OCI-LY1 (cell line): Measurements from ENCODE around the gene APLN.

ENCODE experiments used
- H2AFZ ChIP-seq: fragments of 200-600 bp; sonication (generic), shearing (Covaris generic); 2 replicates; pipeline ENCODE4 v1.6.0; 2014; ENCODE audit warnings: antibody characterized with exemption, mild to moderate bottlenecking, low read length
- H3F3A ChIP-seq: fragments of 200-600 bp; sonication (generic), shearing (Covaris generic); 2 replicates; pipeline ENCODE4 v1.6.0; 2014; ENCODE audit warnings: mild to moderate bottlenecking, antibody characterized with exemption, low read length, moderate library complexity; ENCODE audit not compliant: insufficient read depth
- H3K27ac ChIP-seq: fragments of 200-600 bp; sonication (generic); 2 replicates; pipeline ENCODE4 v1.5.1; 2014; ENCODE audit warnings: low read length, mixed run types, mild to moderate bottlenecking, low read depth; ENCODE audit not compliant: poor library complexity, severe bottlenecking
- H3K27me3 ChIP-seq: fragments of 200-600 bp; sonication (generic); 2 replicates; pipeline ENCODE4 v1.6.0; 2014; ENCODE audit warnings: antibody characterized with exemption, mild to moderate bottlenecking, low read length, moderate library complexity; ENCODE audit not compliant: insufficient read depth
- H3K36me3 ChIP-seq: fragments of 200-600 bp; sonication (generic); 2 replicates; pipeline ENCODE4 v1.6.1; 2014; ENCODE audit warnings: mild to moderate bottlenecking, antibody characterized with exemption, low read length, moderate library complexity, mixed read lengths; ENCODE audit not compliant: insufficient read depth
- H3K4me1 ChIP-seq: fragments of 200-600 bp; sonication (generic); 2 replicates; pipeline ENCODE4 v1.5.1; 2014; ENCODE audit warnings: mild to moderate bottlenecking, low read length, moderate library complexity; ENCODE audit not compliant: insufficient read depth, severe bottlenecking
- H3K4me2 ChIP-seq: fragments of 200-600 bp; sonication (generic), shearing (Covaris generic); 2 replicates; pipeline ENCODE4 v1.6.1; 2014; ENCODE audit warnings: low read length
- H3K4me3 ChIP-seq: fragments of 200-600 bp; sonication (generic); 2 replicates; pipeline ENCODE4 v1.5.1; 2014; ENCODE audit warnings: low read length, low read depth, mild to moderate bottlenecking, mixed read lengths; ENCODE audit not compliant: poor library complexity, severe bottlenecking
- H3K79me2 ChIP-seq: fragments of 200-600 bp; shearing (Covaris generic); 2 replicates; pipeline ENCODE4 v1.6.1; 2016; ENCODE audit warnings: mixed run types, low read length, mixed read lengths; ENCODE audit not compliant: insufficient read depth
- H3K9ac ChIP-seq: fragments of 200-600 bp; sonication (generic), shearing (Covaris generic); 2 replicates; pipeline ENCODE4 v1.6.1; 2014; ENCODE audit warnings: mild to moderate bottlenecking, low read length, mixed read lengths
- H3K9me2 ChIP-seq: fragments of 200-600 bp; sonication (generic), shearing (Covaris generic); 2 replicates; pipeline ENCODE4 v1.6.1; 2014; ENCODE audit warnings: low read depth, mild to moderate bottlenecking, low read length, mixed read lengths
- H3K9me3 ChIP-seq: fragments of 200-600 bp; shearing (Covaris generic); 2 replicates; pipeline ENCODE4 v1.6.1; 2014; ENCODE audit warnings: low read length, mixed read lengths
- H4K20me1 ChIP-seq: fragments of 200-600 bp; sonication (generic), shearing (Covaris generic); 2 replicates; pipeline ENCODE4 v1.6.0; 2016; ENCODE audit warnings: mild to moderate bottlenecking, low read length; ENCODE audit not compliant: insufficient read depth
- EZH2 ChIP-seq: fragments of 200-600 bp; sonication (generic), shearing (Covaris generic); IDR thresholded peaks from 2 replicates; pipeline ENCODE4 v1.8.0; 2017; ENCODE audit warnings: borderline replicate concordance, mixed run types, mild to moderate bottlenecking, antibody characterized with exemption, low read length, moderate library complexity, mixed read lengths
- TF ChIP-seq, protein P1 (sequence below): fragments of 200-600 bp; sonication (generic), shearing (Covaris generic); IDR thresholded peaks from 2 replicates; pipeline ENCODE4 v1.5.1; 2017; ENCODE audit warnings: mild to moderate bottlenecking, antibody characterized with exemption, low read length, moderate library complexity, mixed read lengths

Gene APLN

DNA sequence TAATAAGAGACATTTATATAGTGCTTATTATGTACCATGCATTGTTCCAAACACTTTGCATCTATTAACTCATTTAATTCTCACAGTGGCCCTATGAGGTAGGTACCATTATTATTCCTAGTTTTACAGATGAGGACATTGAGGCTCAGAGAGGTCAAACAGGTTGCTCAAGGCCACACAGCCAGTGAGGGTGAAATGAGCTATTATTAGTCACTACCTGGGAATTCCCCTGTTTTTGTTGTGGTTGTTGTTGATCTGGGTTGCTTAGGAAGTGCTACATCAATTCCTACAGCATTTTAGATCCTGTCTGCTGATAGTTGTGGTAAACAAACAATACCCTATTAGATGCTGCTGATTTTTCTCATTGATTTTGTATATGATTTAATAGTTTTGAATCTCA, 41.2 kb downstream of the APLN start:
- Histone ChIP-seq H3K4me1 (no peaks in the 10 kb centered on the region), H3K4me2 (no peak overlapping the region), H3K9me3 (no peaks in the 10 kb centered on the region), H2AFZ (no peak overlapping the region), H3K36me3 (no peaks in the 10 kb centered on the region), H3K27ac (no peak overlapping the region), H3K9ac (no peak overlapping the region), H3K79me2 (no peaks in the 10 kb centered on the region), H3K4me3 (no peak overlapping the region), H4K20me1 (no peaks in the 10 kb centered on the region), H3K9me2 (no peaks in the 10 kb centered on the region), H3F3A (no peaks in the 10 kb centered on the region), H3K27me3 (no peaks in the 10 kb centered on the region)
- no peak for TF ChIP-seq EZH2
- TF ChIP-seq, protein P1, sequence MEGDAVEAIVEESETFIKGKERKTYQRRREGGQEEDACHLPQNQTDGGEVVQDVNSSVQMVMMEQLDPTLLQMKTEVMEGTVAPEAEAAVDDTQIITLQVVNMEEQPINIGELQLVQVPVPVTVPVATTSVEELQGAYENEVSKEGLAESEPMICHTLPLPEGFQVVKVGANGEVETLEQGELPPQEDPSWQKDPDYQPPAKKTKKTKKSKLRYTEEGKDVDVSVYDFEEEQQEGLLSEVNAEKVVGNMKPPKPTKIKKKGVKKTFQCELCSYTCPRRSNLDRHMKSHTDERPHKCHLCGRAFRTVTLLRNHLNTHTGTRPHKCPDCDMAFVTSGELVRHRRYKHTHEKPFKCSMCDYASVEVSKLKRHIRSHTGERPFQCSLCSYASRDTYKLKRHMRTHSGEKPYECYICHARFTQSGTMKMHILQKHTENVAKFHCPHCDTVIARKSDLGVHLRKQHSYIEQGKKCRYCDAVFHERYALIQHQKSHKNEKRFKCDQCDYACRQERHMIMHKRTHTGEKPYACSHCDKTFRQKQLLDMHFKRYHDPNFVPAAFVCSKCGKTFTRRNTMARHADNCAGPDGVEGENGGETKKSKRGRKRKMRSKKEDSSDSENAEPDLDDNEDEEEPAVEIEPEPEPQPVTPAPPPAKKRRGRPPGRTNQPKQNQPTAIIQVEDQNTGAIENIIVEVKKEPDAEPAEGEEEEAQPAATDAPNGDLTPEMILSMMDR = no peak

DNA sequence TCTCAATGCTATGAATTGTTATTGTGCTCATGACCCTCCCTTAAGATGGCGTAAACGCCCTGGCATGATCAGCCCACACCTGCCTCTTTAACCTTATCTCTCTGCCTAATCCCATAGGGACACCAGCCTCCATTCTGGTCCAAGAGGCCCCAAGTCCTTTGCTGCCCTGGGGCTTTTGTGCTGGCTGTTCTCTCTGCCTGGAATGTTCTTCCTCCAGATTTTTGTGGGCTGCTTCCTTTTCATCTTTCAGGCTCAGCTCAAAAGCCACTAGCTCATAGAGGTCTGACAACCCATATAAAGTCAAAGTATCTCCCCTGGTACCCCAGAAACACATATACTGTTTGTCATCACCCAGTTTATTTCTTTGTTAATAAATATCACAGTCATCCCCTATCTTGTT, 42.4 kb downstream of the APLN start:
- Histone ChIP-seq H4K20me1 (no peaks in the 10 kb centered on the region), H3K4me3 (no peak overlapping the region), H3K4me2 (no peak overlapping the region), H3K9me3 (no peaks in the 10 kb centered on the region), H3K9ac (no peak overlapping the region), H2AFZ (no peak overlapping the region), H3F3A (no peaks in the 10 kb centered on the region), H3K9me2 (no peaks in the 10 kb centered on the region), H3K36me3 (no peaks in the 10 kb centered on the region), H3K4me1 (no peaks in the 10 kb centered on the region), H3K27me3 (no peaks in the 10 kb centered on the region), H3K79me2 (no peaks in the 10 kb centered on the region), H3K27ac (no peak overlapping the region)
- no peak for TF ChIP-seq EZH2
- TF ChIP-seq, protein P1 = no peak

DNA sequence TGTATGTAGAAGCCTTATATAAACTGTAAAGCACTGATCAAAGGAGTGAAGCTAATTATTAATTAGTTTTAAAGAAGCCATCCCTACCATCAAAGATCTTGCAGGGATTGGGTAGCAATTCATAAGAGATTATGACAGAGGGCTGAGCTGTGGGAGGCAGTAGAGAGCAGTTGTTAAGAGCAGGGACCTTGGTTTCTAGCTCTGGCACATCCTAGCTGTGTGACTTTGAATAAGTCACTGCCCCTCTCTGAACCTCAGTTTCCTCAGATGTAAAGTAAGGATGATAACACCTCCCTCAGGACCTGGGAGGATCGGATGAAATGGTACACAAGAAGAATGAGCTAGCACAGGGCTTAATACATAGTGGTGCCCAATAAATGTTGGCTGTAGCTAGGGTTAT, 45.4 kb downstream of the APLN start:
- Histone ChIP-seq H3K36me3 (no peaks in the 10 kb centered on the region), H3K9ac (no peak overlapping the region), H3K4me3 (no peak overlapping the region), H3K27ac (no peak overlapping the region), H3K4me1 (peaks cover 11% of the 10 kb centered on the region), H3K79me2 (no peaks in the 10 kb centered on the region), H3K9me3 (no peaks in the 10 kb centered on the region), H2AFZ (no peak overlapping the region), H3K27me3 (no peaks in the 10 kb centered on the region), H3F3A (no peaks in the 10 kb centered on the region), H3K4me2 (no peak overlapping the region), H3K9me2 (no peaks in the 10 kb centered on the region), H4K20me1 (no peaks in the 10 kb centered on the region)
- TF ChIP-seq, protein P1 = peak; percentile 23; the same call in 1 of the 2 replicates
- TF ChIP-seq EZH2 = no peak
